Adipocyte (in vitro differentiated cells): ENCODE results near the gene SATB2.
A peak's percentile ranks its signal among the peaks of the same experiment; 100 is the strongest.

ENCODE experiments used
- DNase-seq: peaks from one replicate; pipeline ENCODE4 v3.0.0-alpha.2; 2015; ENCODE audit warnings: low read depth
- H3K27me3 ChIP-seq: replicated peaks from 2 replicates; pipeline ENCODE4 v1.7.0; 2013; ENCODE audit warnings: mild to moderate bottlenecking, low read length, moderate library complexity; ENCODE audit not compliant: control insufficient read depth, insufficient read depth
- H3K36me3 ChIP-seq: 2 replicates; pipeline ENCODE4 v1.7.0; 2013; ENCODE audit warnings: low read length, mild to moderate bottlenecking, moderate library complexity; ENCODE audit not compliant: control insufficient read depth, insufficient read depth, severe bottlenecking
- H3K4me1 ChIP-seq: 2 replicates; pipeline ENCODE4 v1.7.0; 2013; ENCODE audit warnings: mild to moderate bottlenecking, low read length, moderate library complexity; ENCODE audit not compliant: control insufficient read depth, insufficient read depth
- H3K4me3 ChIP-seq: 2 replicates; pipeline ENCODE4 v1.7.0; 2013; ENCODE audit warnings: mild to moderate bottlenecking, low read length, moderate library complexity
- H3K9ac ChIP-seq: 2 replicates; pipeline ENCODE4 v1.7.0; 2013; ENCODE audit warnings: mild to moderate bottlenecking, low read length, moderate library complexity
- H3K9me3 ChIP-seq: 2 replicates; pipeline ENCODE4 v1.7.0; 2013; ENCODE audit warnings: mild to moderate bottlenecking, low read length, moderate library complexity; ENCODE audit not compliant: control insufficient read depth

The SATB2 gene

DNA sequence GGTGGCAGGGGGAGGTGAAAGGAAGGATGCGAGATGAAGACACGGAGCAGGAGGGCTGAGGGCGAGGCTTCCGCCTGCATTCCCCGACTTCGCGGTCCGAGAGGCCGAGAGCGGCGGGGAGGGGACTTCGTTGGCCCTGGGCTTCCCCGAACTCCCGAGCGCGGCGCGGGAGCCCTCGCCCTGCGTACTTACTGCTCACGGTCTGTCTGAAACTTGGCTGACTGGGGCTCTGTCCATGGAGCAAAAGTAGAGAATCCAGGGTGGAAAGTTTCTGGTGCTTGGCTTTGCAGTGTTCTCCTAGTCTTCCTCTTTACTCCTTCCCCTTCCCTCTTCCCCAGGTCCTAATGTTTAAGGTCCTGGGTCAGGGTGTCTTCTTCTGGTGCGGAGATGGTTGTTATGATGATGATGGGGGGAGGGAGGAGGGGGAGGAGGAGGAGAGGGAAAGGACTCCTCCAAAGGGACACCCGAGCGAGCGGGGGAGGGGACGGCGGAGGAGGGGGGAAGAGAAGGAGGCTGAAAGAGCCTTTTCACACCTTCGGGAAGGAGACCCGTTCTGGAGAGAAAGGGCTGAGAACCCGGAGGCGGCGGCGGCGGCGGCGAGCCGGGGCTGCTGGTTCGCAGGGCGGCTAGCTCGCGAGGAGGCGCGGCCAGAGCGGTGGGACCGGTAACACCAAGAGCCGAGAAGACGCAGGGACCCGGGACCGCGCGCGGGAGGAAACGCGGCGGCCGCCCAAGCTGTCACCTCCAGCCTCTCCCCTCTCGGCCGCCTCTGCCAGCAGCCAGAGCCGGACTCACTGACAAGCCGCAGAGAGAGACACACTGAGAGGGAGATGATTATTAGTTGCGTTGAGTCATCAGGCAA, at the start of gene SATB2:
TSS of gene SATB2 (minus strand) at position 793 of the 862 bp plus-strand sequence. CDS start 1,902 bp downstream, outside the sequence.
- Histone ChIP-seq H3K4me1 (peaks cover 25% of the 10 kb centered on the region), H3K9me3 (no peaks in the 10 kb centered on the region), H3K27me3 (no peaks in the 10 kb centered on the region), H3K36me3 (no peaks in the 10 kb centered on the region), H3K4me3 (peak within 1 kb of the TSS; percentile 98), H3K9ac (peak within 1 kb of the TSS; percentile 94)
- peak; percentile 83 for DNase-seq

DNA sequence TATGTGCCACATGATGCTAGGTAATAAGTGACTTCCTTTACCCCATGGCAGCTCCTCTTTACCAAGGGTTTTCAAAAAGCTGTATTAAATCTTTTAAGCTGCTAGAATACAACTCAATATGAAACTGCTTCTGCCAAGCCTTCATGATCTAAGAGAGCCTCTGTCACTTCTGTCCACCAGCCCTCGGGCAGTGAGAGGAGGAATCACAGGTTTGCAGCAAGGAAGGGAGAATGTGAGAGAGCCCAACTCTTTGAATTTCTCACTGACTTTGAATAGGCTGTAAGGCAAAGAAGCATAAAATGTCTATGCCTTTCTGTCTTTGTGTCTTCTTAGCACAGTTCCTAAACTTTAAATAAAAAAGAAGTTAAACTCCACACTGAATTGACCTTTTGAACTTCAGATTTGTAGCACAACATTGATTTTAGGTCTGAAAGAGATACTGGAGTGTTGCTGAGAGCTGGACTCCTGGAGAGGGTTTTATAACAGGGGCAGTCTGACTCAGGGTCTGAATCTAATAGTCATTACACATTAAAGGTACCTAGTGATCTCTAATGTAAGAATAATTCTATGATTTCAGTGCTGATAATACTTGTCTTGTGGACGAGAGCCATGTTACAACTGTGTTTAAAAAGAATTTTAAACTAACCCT, 48.1 kb upstream of the SATB2 start:
- Histone ChIP-seq H3K4me1 (no peaks in the 10 kb centered on the region), H3K9me3 (no peaks in the 10 kb centered on the region), H3K27me3 (no peaks in the 10 kb centered on the region), H3K4me3 (no peak overlapping the region), H3K36me3 (no peaks in the 10 kb centered on the region), H3K9ac (no peak overlapping the region)
- DNase-seq: no peak

DNA sequence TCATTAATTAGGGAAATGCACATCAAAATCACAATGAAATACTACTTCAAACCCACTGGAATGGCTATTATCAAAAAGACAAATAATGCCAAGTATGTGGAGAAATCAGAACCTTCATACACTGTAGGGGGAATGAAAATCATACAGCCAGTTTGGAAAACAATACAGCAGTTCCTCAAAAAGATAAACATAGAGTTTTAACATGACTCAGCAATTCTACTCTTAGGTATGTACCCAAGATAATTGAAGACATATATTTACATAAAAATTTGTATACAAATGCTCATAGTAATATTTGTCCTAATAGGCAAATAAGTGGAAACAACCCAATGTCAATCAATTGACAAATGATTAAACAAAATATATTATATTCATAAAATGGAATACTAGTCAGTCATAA, 45.4 kb upstream of the SATB2 start:
- H3K4me3 ChIP-seq: no peak overlapping the region
- H3K27me3 ChIP-seq: no peaks in the 10 kb centered on the region
- no peaks in the 10 kb centered on the region for H3K36me3 ChIP-seq
- H3K9ac ChIP-seq: no peak overlapping the region
- no peaks in the 10 kb centered on the region for H3K9me3 ChIP-seq
- no peaks in the 10 kb centered on the region for H3K4me1 ChIP-seq
- no peak for DNase-seq

DNA sequence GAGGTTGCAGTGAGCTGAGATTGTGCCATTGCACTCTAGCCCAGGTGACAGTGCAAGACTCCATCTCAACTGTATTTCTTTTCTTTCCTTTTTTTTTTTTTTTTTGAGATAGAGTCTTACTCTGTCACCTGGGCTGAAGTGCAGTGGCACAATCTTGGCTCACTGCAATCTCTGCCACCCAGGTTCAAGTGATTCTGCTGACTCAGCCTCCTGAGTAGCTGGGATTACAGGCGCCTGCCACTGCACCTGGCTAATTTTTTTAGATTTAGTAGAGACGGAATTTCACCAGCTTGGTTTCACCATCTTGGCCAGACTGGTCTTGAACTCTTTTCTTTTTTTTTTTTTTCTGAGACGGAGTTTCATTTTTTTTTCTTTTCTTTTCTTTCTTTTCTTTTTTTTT, 41.3 kb upstream of the SATB2 start:
- Histone ChIP-seq H3K4me3 (no peak overlapping the region), H3K9ac (no peak overlapping the region), H3K27me3 (peaks cover 4% of the 10 kb centered on the region), H3K36me3 (no peaks in the 10 kb centered on the region), H3K9me3 (no peaks in the 10 kb centered on the region), H3K4me1 (no peaks in the 10 kb centered on the region)
- no peak for DNase-seq

DNA sequence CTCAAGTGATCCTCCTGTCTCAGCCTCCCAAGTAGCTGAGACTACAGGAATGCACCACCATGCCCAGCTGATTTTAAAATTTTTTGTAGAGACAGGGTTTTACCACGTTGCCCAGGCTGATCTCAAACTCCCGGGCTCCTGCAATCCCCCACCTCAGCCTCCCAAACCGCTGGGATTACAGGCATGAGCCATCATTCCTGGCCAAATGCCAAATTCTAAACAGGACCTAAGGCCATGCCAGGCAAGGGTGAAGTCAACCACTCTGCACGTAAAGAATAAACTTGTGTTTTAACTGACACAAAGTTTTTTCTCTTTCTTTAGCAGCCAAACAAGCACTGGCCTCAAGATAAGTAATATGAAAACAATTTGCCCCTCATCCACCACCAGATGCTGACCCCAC, 37.4 kb upstream of the SATB2 start:
- DNase-seq: no peak
- no peak overlapping the region for H3K9ac ChIP-seq
- H3K4me3 ChIP-seq: no peak overlapping the region
- peaks cover 4% of the 10 kb centered on the region for H3K27me3 ChIP-seq
- H3K4me1 ChIP-seq: no peaks in the 10 kb centered on the region
- no peaks in the 10 kb centered on the region for H3K36me3 ChIP-seq
- no peaks in the 10 kb centered on the region for H3K9me3 ChIP-seq

DNA sequence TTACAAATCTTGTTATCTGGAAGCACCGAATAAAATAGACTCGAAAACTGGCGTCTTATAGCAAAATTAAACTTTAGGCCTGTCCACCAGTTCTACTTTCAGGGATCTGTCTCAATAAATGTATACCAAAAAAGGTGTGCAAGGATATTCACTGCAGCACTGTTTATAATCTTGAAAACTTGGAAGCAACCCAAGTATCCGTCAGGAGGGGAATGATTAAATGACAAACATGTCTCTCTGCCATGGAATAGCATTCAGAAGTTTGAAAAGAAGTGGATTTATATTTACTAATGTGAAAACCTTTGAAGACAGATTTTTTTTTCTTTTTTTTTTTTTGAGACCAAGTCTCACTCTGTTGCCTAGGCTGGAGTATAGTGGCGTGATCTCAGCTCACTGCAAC, 32.3 kb upstream of the SATB2 start:
- Histone ChIP-seq H3K9ac (no peak overlapping the region), H3K36me3 (no peaks in the 10 kb centered on the region), H3K4me1 (no peaks in the 10 kb centered on the region), H3K9me3 (no peaks in the 10 kb centered on the region), H3K4me3 (no peak overlapping the region), H3K27me3 (no peaks in the 10 kb centered on the region)
- no peak for DNase-seq

DNA sequence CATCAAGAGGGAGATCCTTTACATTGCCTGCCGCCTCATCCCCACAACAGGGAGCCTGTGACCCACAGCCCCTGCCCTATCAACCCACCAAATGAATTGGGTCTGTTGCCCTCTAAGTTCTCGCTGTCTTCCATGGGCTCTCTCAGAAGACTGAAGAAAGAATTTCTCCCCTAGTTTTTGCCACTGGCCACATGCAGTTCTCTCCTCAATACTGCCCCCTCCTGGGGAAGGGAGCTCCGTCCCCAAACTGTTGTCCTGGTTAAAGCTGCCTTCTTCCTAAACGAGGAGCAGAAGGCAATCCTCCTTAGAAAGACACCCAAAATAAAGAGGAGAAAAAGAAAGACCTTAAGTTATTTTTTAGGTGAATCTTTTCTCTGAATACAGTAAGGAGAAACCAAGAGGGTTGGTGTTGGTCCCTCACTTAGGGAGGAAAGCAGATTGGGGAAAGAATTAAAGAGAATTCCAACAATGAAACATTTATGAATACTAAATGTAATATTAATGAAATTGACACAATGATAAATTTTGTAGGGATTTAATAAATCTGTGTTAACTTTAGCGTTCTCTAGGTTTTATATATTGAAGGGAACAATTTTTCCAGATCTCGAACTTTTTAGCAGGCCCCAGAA, 31.1 kb upstream of the SATB2 start:
- peak; percentile 78 for DNase-seq
- no peaks in the 10 kb centered on the region for H3K4me1 ChIP-seq
- H3K36me3 ChIP-seq: no peaks in the 10 kb centered on the region
- H3K9me3 ChIP-seq: no peaks in the 10 kb centered on the region
- no peak overlapping the region for H3K9ac ChIP-seq
- no peaks in the 10 kb centered on the region for H3K27me3 ChIP-seq
- no peak overlapping the region for H3K4me3 ChIP-seq

DNA sequence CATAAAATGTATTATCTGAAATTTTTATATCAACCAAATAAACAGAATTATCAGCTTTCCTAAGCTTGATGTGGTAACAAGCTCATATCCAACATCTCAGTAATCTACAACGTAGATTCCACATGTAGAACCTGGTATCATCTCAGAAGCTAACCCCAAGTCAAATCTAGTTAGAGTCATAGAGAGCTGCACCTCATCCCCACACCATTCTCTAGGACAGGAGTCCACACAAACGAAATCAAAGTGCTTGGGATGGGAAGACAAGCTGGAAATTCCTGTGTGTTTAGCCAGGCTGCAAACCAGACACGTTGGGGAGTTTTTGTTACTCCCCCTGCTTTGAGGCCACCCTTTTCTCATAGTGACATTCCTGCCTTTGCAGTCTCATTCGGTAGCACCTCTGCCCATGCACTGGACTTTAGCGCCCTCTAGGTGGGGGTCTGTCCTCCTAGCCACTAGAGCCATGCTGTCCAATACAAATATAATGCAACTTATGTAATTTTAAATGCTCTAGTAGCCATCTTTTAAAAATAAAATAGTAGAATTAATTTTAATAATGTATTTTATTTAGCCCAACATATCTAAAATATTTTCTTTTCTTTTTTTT, 28.1 kb upstream of the SATB2 start:
- peak; percentile 86 for DNase-seq
- H3K9ac ChIP-seq: no peak overlapping the region
- H3K4me1 ChIP-seq: no peaks in the 10 kb centered on the region
- peaks cover 3% of the 10 kb centered on the region for H3K27me3 ChIP-seq
- no peaks in the 10 kb centered on the region for H3K9me3 ChIP-seq
- H3K36me3 ChIP-seq: no peaks in the 10 kb centered on the region
- no peak overlapping the region for H3K4me3 ChIP-seq

DNA sequence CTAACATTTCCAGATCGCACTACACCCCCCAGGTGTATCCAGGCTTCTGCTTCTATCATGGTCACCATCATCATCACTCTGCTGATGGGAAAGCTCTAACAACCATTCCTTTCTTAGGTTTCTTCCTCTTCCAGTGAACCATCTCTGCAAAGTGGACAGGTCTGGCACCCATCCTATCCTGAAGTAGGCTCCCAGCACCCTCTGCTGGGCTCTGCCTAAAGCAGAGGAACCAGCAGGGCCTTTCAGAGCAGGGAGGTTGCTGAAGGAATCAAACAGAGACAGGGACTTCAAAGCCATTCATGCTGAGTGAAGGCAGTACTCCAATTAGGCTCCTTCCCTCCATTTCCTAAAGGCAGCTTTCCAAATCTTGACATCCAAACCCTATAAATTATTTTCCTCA, 27.2 kb upstream of the SATB2 start:
- Histone ChIP-seq H3K36me3 (no peaks in the 10 kb centered on the region), H3K27me3 (peaks cover 3% of the 10 kb centered on the region), H3K9me3 (no peaks in the 10 kb centered on the region), H3K9ac (no peak overlapping the region), H3K4me1 (no peaks in the 10 kb centered on the region), H3K4me3 (no peak overlapping the region)
- DNase-seq: no peak

DNA sequence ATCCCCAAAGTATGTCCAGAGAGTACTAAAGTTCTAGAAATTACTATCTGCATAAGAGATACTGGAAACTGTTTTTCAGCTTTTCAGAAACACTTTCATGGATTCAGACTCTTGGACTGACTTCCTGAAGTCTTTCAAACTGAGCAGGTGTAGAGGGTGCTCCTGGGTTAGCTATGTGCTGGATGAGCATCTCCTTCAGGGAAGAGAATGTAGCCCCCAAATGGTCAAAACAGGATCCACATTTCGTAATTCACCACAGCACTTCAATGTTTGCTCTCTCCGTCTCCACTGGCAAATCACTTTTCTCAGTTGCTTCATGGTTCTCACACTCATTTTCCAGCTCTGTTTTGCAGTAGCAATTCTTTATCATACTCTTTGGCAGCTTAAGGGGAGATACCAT, 23.2 kb upstream of the SATB2 start:
- no peaks in the 10 kb centered on the region for H3K4me1 ChIP-seq
- no peak overlapping the region for H3K4me3 ChIP-seq
- DNase-seq: no peak
- no peak overlapping the region for H3K9ac ChIP-seq
- H3K9me3 ChIP-seq: no peaks in the 10 kb centered on the region
- no peaks in the 10 kb centered on the region for H3K36me3 ChIP-seq
- peaks cover 14% of the 10 kb centered on the region for H3K27me3 ChIP-seq

DNA sequence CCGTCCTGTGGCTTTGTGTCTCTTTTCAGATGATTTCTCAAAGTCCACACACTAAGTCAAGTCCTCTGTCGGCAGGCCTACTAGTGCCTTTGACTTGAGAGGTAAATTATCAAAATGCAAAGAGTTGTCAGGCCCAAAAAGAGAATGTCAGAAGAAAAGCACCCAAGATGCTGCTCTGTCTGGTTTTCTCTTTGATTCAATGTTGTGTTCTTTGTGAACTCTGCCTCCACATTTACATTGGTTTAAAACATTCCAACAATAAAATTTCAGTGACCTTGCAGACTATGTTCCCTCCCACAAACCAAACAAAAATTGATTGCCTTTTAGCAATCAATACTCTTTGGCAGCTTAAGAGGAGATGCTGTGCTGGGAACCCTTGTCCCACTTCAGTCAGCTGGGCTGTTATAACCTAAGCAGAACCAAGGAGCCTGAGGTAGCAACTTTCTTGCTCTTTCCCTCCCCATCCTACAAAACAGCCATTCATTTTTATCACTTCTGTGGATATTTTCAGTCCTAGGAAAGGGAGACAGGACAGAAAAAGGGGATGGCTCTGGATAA, 19.6 kb upstream of the SATB2 start:
- Histone ChIP-seq H3K4me3 (no peak overlapping the region), H3K9ac (no peak overlapping the region), H3K4me1 (no peaks in the 10 kb centered on the region), H3K36me3 (no peaks in the 10 kb centered on the region), H3K9me3 (no peaks in the 10 kb centered on the region), H3K27me3 (peaks cover 28% of the 10 kb centered on the region)
- no peak for DNase-seq
